ENCODE measurements around the gene JOSD2.

JOSD2 gene, protein sequence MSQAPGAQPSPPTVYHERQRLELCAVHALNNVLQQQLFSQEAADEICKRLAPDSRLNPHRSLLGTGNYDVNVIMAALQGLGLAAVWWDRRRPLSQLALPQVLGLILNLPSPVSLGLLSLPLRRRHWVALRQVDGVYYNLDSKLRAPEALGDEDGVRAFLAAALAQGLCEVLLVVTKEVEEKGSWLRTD

DNA sequence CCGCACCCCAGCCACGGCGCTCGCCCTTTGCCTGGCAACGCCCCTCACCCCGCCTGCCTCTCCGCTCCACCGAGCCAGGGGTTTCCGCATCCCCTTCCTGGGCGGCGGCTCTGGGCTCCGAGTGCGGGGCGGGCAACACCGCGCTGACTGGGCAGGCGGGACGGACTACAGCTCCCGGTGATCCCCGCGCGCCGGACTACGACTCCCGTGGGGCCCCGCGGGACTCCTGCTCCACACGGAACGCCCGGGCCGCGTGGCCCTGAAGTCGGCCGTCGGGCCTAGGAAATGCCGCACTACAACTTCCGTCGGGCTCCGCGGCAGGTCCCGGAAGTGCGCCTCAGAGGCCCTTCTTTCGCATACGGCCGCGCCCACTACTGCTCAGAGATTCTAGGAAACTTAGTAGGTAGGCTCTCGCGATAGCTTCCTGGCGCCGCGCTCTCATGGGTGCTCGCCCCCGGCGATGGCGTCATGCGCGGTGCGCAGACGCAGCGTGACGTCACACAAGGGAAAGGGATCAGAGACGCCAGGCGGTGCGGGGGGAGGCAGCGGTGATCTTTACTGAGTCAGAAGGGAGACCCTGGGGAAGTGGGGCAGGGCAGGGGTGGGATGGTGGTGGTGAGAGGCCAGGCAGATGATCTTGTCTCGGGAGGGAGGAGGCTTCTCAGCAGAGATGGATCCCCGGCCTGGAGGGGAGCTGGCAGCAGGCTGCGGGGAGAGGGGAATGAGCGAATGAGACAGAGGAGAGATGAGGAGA, at the start of gene JOSD2:
JOSD2 (minus strand) TSS at position 123 of the 754 bp plus-strand sequence. CDS start 760 bp downstream, outside the sequence.
- peak; percentile 98 for DNase-seq (ENCODE audit: low spot score)

DNA sequence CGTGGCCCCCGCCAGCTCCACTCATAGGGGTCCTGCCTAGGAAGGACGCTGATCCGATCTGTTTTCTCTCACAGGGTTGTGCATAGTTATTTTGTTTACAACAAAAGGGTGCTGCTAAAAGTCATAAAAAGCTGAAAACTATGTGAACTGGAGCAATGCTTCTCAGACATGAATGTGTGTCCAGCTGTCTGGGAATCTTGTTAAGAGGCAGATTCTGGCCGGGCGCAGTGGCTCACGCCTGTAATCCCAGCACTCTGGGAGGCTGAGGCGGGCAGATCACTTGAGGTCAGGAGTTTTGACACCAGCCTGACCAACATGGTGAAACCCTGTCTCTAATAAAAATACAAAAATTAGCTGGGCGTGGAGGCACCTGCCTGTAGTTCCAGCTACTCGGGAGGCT, 48.6 kb upstream of the JOSD2 start:
- no peak for DNase-seq (ENCODE audit: low spot score)

DNA sequence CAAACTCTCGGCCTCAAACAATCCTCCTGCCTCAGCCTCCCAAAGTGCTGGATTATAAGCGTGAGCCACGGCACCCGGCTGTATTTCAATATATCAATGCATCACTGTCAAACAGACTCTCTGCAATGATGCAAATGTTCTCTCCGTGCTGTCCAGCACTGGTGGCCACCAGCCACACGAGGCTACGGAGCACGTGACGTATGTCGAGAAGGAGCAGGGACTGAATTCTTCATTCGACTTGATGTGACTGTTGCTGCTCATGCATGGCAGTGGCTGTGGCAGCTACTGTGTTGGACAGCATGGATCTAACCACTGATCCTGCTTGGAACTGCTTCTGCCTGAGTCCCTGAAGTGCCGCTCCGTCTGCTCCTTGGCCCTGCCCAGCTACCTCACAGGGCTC, 47.5 kb upstream of the JOSD2 start:
- no peak for DNase-seq (ENCODE audit: low spot score)

DNA sequence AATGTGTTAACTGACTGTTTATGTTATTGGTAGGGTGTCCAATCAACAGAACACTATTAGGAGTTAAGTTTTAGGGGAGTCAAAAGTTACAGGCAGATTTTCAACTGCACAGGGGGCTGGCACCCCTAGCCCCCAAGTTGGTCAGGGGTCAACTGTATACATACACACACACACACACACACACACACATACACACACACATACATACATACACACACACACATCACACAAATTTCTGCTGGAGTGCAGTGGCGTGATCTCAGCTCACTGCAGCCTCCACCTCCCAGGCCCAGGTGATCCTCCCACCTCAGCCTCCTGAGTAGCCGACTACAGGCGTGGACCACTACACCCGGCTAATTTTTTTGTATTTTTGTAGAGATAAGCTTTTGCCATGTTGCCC, 47.0 kb upstream of the JOSD2 start:
- no peak for DNase-seq (ENCODE audit: low spot score)

DNA sequence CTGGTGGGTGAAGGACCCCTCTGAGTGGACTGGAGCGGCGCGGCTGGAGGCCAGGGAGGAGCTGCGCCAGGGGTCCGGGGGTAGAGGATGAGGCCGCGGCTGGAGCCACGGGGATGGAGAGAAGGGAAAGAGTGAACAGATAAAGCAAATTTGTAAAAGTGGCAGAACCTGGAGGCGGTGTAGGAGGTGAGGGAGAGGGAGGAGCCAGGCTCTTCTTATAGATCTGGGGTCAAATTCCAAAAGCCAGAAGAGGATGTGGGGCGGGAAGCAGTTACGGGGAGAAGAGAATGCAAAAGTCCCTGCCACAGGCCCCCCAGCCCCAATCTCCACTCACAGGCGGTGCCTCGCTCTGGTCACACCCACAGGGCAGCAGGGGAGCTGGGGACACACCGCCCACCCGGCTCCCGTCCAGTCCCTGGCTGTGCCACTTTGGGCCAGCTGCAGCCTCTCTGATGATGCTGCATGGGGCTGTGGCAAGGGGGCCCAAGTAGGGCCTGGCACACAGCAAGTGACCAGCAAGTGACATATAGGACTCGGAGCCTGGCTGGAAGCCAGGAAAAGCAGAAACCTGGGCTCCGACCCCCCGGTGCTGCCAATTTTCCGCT, 46.1 kb upstream of the JOSD2 start:
- no peak for DNase-seq (ENCODE audit: low spot score)

DNA sequence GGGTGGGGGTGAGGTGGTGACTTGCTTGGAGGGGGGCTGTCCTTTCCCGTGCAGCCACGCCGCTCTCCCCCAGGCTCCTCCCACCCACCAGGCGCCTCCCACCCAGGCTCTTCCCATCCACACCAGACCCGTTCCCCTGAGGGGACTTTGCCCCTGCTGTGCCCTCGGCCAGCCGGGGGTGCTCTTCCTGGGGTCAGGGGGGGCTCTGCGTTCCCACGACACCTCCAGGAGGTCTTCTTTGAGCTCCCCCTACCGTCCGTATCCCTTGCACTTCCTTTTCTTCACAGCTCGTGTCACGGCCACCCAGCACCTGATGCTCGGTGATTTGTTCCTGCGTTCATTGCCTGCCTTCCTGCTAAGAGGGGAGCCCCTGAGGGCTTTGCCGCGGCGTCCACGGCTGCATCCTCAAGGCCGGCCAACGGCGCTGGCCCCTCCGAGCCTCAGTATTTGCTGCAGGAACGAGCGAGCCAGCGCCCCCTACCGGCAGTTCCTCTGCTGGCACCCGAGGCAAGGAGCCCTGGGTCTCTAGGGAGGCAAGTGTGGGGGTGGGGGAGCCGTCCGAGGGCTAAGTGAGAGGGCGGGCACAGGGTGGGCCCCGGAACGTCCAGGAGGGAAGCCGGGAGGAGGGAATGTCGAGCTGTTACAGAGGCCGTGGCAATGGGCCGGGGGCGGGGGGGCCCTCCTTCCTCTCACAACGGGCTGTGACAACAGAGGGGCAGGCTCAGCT, 45.5 kb upstream of the JOSD2 start:
- DNase-seq (ENCODE audit: low spot score): peak; percentile 63

DNA sequence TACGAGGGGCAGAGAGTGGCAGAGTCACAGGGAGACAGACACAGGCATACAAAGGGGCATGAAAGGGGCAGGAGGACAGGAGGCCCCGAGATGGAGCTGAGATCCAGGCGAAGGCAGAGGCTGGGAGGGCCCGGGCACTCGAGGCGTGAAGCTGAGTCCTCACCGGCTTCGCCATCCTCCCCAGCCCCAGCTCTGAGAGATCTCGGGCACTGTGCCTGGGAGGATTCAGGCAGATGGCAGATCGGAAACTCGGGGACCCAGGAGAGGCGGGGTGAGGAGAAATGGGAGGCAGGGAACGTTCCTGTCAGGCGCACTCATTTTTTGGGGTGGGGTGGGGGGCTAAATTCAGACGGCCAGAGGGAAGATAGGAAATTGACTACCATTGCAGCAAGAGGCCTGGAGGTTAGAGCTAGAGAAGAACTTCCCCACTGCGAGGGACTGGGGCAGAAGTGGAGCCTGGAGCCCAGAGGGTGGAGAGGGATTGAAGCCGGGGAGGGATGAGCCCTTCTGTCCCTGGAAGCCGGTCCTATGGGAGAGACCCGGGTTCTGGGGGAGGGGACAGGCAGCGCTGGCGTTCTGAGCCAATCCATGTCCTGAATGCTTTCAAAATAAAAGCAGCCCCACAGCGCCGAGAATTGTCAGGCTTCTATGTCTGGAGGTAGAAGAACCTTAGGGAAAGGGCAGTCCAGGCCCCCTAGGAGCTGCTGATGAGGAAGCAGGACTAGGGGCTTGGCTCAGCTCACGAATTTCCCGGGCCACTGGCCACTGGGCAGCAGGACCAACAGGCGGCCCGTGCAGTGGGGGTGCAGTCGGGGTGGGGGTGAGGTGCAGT, 44.7 kb upstream of the JOSD2 start:
- no peak for DNase-seq (ENCODE audit: low spot score)

DNA sequence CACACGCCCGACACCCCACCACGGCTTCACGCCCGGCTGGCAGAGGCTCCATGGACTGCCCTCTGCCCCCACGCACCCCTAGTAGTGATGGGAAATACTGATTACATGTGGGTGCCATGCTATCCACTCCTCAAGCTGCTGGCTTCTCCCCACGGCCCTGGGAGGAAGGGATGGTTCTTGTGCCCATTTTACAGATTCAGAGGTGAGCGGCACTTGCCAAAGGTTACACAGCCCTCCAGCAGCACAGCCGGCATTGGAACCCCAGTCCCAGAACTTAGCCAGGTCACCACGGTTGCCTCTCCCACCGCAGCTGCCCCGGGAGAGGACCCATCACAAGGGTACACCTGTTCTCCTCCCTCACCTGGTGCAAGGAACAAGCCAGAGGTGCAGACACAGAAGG, 44.0 kb upstream of the JOSD2 start:
- no peak for DNase-seq (ENCODE audit: low spot score)

DNA sequence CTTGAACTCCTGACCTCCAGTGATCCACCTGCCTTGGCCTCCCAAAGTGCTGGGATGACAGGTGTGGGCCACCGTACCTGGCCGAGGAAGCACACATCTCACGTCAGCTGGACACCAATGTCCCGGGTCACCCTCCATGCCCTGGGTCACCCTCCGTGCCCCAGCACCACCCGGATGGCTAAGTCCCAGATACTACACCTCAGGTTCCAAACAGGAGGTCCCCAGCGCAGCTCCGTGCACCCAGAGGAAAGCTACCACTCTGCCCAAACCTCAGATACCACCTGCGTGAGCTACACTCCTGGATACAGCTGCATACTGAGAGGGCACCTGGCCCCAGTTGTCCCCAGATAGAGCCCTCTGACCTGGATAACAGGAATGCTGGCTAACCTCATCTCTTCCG, 43.2 kb upstream of the JOSD2 start:
- DNase-seq (ENCODE audit: low spot score): no peak

DNA sequence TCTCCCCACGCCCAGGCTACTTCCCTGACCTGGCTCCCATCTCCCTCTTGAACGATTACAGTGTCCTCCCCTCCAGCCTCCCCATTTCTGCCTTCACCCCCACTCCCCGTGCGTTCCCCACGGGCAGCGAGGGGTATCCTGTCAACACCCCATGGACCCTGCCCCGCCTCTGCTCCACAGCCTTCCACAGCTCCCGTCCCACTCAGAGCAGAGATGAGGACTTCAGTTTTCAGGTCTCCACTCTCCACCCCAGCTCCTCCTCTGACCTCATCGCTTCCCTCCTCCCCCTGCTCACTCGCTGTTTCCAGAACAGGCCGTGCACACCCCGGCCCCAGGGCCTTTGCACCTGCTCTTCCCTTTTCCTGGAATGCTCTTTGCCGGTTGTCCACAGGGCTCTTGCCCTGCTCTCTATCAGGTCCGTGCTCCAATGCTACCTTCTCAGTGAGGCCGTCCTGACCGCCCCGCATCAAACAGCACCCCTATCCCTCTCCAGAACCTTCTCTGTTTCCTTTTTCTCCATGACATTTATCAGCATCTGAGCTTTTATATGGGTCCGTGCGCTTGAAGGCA, 42.2 kb upstream of the JOSD2 start:
- no peak for DNase-seq (ENCODE audit: low spot score)

DNA sequence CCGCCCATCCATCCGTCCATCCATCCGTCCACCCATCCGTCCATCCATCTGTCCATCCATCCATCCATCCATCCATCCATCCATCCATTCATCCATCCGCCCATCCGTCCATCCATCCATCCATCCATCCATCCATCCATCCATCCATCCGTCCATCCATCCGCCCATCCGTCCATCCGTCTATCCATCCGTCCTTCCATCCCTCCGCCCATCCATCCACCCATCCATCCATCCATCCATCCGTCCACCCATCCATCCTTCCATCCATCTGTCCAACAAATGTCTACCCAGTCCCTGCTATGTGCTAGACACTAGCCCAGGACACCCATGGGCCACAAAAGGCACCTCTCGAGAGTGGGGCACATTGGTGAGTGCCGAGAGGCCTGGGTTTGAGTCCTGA, 41.5 kb upstream of the JOSD2 start:
- no peak for DNase-seq (ENCODE audit: low spot score)

DNA sequence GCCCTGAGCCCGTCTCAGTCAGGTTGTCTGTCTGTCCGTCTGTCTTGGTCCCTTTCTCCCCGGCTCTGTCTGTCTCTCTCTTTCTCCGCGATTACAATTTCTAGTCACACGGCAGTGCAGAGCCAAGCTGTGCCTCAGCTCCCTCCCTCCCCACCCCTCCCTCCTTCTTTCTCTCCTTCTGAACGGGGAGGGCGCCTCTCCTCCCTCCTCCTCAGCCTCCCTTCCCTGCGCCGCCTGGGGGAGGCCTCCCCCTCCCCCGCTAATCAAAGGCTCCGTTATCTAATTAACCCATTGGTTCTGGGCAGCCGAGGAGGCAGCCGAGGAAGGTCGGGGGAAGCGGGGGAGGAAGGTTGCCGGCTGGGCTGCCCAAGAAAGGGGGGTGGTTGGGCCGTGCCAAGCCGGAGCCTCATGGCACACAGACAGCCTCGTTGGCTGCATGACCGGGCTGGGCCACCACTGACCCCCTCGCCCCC, 40.8 kb upstream of the JOSD2 start:
- DNase-seq (ENCODE audit: low spot score): no peak

DNA sequence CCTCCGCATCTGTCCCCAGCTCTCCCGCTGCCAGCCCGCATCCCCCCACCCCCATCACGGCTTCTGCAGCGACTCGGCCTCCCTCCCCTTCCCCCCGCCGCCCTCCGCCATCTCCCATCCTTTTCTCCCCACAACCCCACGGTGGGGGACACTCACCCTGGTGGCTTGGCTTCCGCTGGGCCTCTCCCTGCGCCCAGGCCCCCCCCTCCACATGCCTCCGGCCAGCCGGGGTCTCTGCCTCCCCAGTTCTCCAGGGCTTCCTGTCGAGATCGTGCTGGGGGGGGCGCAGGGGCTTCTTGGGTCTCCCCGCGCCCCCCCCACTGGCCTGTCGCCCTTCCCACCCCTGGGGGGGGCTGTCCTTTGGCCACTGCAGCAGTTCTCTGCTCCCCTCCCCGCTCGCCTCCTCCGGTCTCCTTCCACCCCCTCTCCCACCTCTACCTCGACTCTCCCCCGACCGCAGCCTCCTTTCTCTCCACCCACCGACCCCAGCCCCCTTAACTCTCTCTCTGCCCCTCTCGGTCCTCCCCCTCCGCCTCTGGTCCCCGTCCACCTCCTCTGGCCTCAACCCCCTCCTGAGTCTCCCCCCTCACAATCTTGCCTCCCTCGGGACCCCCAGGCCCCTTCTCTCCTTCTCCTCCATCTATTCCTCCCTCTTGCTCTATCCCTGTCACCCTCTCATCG, 40.2 kb upstream of the JOSD2 start:
- DNase-seq (ENCODE audit: low spot score): no peak

DNA sequence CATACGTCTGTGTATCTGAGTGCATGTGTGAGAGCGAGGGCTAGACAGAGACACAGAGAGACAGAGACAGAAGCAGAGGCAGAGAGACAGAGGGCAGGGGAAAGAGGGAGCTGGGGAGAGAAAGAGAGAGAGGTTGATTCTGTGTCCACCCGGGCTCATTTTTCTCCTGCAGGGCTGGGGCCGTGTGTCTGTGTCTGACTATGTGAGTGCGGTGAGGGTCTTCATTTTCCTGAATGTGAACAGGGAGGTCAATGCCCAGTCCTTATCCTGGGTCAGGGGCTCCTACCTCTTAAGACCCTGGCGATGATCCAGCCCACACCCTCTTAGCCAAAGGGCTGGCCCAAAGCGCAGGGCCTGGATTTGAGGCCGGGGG, 39.6 kb upstream of the JOSD2 start:
- DNase-seq (ENCODE audit: low spot score): no peak

DNA sequence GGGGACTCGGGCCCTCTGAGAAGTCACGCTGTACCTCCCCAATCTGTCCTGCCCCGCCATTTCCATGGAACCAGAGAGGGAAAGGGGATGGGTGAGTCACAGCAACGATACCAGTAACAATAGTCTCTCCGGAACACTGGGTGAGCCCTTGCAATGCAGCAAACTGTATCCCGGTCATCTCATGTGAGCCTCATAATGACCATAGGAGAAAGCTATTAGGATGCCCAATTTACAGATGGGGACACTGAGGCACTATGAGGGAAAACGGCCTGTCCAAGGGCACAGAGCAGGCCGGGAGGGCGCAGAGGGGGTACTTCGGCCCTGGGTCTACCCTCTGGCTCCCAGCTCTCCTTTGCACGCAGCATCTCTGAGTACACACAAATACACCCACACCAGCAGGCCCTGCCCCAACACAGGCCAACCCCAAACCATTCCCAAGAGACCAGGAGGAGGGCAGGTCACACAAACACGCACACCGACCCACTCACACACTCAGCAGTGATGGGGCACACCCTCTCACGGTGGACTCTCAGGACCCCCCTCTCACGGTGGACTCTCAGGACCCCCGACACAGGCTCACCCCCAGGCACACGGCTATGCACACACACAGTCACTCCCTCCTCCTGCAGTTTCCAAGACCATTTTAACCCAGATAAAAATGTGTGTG, 39.1 kb upstream of the JOSD2 start:
- no peak for DNase-seq (ENCODE audit: low spot score)

DNA sequence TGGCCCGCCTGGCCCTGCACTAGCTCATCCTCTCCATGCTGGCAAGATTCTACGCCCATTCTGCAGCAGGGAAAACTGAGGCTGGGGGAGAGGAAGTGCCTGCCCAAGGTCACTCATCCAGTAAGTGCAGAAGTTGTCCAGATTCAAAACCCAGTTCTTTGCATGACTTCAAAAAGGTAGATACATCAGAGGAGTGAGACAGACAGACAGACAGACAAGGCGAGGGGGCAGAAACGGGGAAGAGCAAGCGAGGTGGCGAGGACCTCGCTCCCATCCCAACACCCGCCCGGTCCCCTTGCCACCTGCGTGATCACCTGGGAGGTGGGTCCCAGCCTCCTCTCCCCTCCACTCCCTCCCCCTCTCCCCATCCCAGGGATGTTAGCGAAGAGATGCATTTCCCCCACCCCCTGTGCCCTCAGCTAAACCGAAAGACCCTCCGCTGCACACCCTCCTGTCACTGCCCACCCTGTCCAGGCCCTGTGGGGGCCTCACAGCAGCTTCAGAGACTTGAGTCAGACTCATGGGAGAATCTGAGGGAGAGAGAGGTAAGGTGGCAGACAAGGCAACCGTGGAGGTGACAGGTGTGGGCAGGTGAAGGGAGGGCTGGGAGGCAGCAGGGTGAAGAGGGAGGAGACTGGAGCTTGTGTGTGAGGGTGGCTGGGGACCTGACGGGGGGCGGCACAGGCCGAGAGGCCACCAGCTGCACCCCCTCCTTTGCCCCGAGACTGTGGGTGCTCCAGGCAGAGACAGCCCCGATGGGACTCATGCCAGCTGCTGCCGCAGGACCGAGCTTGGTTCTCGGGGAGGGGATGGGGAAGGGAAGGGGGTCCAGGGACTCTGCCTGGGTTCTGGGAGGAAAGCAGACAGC, 38.3 kb upstream of the JOSD2 start:
- no peak for DNase-seq (ENCODE audit: low spot score)

DNA sequence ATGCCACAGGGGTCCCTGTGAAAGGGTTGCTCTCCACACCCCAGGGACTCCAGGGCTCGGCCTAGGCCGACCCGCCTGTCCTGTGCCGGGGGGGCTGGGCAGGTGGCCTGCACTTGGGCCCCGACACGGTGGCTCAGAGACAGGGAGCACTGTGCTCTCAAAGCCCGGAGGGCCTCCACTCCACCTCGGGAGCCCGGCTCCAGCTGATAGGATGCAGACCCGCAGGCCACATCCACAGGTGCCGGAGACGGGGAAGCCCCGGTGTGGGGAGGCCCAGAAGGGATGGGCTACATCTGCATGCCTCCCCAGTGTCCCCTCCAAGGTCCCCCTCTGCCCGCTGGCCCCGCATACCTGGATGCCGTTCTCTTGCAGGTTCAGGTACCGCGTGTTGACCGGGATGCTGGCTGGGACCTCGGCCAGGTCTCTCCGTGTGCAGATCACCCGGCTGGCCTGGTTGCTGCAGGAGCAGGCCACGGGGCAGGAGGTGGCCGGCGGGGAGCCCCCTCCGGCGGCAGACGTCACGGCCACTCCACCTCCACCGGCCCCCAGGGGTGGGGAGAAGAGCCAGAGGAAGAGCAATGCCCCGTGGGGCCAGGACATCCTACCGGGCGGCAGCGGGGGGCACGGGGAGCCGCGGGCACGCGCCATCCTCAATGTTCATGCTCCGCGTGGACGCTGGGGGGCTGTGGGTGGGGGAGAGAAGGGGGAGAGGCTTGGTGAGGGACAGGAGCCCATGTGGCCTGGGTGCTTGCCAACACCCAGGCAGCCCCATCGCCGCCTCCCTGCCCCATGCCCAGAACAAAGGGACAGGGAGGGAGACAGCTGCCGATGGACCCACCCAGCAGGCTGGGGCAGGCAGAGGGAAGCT, 37.4 kb upstream of the JOSD2 start:
- no peak for DNase-seq (ENCODE audit: low spot score)
